Activated naive CD8-positive, alpha-beta T cell treated with anti-CD3 and anti-CD28 coated beads, Interleukin-2, amount 50 U/mL, for 24 hours (primary cell): ENCODE measurements around the gene STOML1.
"Not testable (repeated sequence)": the region's sequence is repeated elsewhere in the genome, so short reads cannot be mapped to it uniquely, and the experiment has no call there.

ENCODE experiments used
- ATAC-seq: fragments of 150-1000 bp; cut with Tn5 transposase; one replicate; pipeline ENCODE4 v1.10.0; 2021
- DNase-seq: peaks from one replicate; pipeline ENCODE4 v3.0.0; 2021
- H3K27ac Mint-ChIP-seq: one replicate; pipeline ENCODE4 v1.8.0; 2021; ENCODE audit warnings: mild to moderate bottlenecking, mixed read lengths
- H3K27me3 Mint-ChIP-seq: one replicate; pipeline ENCODE4 v1.8.0; 2021; ENCODE audit warnings: mixed read lengths
- H3K36me3 Mint-ChIP-seq: one replicate; pipeline ENCODE4 v1.8.0; 2021; ENCODE audit warnings: low read depth, mixed read lengths
- H3K4me1 Mint-ChIP-seq: one replicate; pipeline ENCODE4 v1.8.0; 2021; ENCODE audit warnings: mixed read lengths
- H3K4me3 Mint-ChIP-seq: one replicate; pipeline ENCODE4 v1.8.0; 2021; ENCODE audit warnings: mild to moderate bottlenecking, moderate library complexity, mixed read lengths
- H3K9me3 Mint-ChIP-seq: one replicate; pipeline ENCODE4 v1.8.0; 2021; ENCODE audit warnings: mixed read lengths

STOML1 gene

GRCh38 chr15:73969151-73969759 lies 22.8 kb downstream of the STOML1 start:
- Mint-ChIP-seq H3K27me3 (peaks cover 3% of the 10 kb centered on the region), H3K4me3 (no peak overlapping the region), H3K36me3 (peaks cover 2% of the 10 kb centered on the region), H3K9me3 (peaks cover 2% of the 10 kb centered on the region), H3K27ac (no peak overlapping the region), H3K4me1 (peaks cover 30% of the 10 kb centered on the region)
- no peak for ATAC-seq
- no peak for DNase-seq

- Mint-ChIP-seq H3K27me3 (peaks cover 2% of the 10 kb centered on the region), H3K4me1 (peaks cover 28% of the 10 kb centered on the region), H3K27ac (peak overlapping the region; percentile 5), H3K9me3 (no peaks in the 10 kb centered on the region), H3K36me3 (no peaks in the 10 kb centered on the region), H3K4me3 (no peak overlapping the region)
- DNase-seq (no peak), ATAC-seq (no peak)
Observed at GRCh38 chr15:73968461-73968860, 23.6 kb downstream of the STOML1 start.

- DNase-seq (no peak), ATAC-seq (peak; percentile 91)
- H3K4me3 Mint-ChIP-seq, result peak overlapping the region; percentile 47
- peaks cover 2% of the 10 kb centered on the region for H3K27me3 Mint-ChIP-seq
- H3K36me3 Mint-ChIP-seq, result no peaks in the 10 kb centered on the region
- peaks cover 25% of the 10 kb centered on the region for H3K4me1 Mint-ChIP-seq
- H3K9me3 Mint-ChIP-seq, result no peaks in the 10 kb centered on the region
- peak overlapping the region; percentile 67 for H3K27ac Mint-ChIP-seq
Observed at GRCh38 chr15:73965758-73966113, 26.4 kb downstream of the STOML1 start.

GRCh38 chr15:73965094-73965757 lies 26.9 kb downstream of the STOML1 start:
- peak overlapping the region; percentile 67 for H3K27ac Mint-ChIP-seq
- ATAC-seq, result peak; percentile 64
- peaks cover 28% of the 10 kb centered on the region for H3K4me1 Mint-ChIP-seq
- no peaks in the 10 kb centered on the region for H3K9me3 Mint-ChIP-seq
- H3K4me3 Mint-ChIP-seq, result peak overlapping the region; percentile 47
- peaks cover 2% of the 10 kb centered on the region for H3K27me3 Mint-ChIP-seq
- H3K36me3 Mint-ChIP-seq, result no peaks in the 10 kb centered on the region
- DNase-seq, result peak; percentile 63

GRCh38 chr15:73964736-73965093 lies 27.4 kb downstream of the STOML1 start:
- Mint-ChIP-seq H3K4me3 (peak overlapping the region; percentile 47), H3K36me3 (no peaks in the 10 kb centered on the region), H3K27me3 (peaks cover 2% of the 10 kb centered on the region), H3K4me1 (peaks cover 31% of the 10 kb centered on the region), H3K27ac (peak overlapping the region; percentile 67), H3K9me3 (no peaks in the 10 kb centered on the region)
- DNase-seq (peak; percentile 91), ATAC-seq (peak; percentile 78)

- no peaks in the 10 kb centered on the region for H3K9me3 Mint-ChIP-seq
- no peak for DNase-seq
Observed at GRCh38 chr15:73962433-73962832, 29.7 kb downstream of the STOML1 start.

GRCh38 chr15:73960472-73961070 lies 31.5 kb downstream of the STOML1 start:
- not testable (repeated sequence) for DNase-seq, H3K4me3 Mint-ChIP-seq, H3K27me3 Mint-ChIP-seq, ATAC-seq, H3K9me3 Mint-ChIP-seq, H3K36me3 Mint-ChIP-seq, H3K27ac Mint-ChIP-seq
- H3K4me1 Mint-ChIP-seq, result peaks cover 36% of the 10 kb centered on the region

More at GRCh38 chr15:73962433-73962832, 29.7 kb downstream of the STOML1 start:
- Mint-ChIP-seq H3K36me3 (no peaks in the 10 kb centered on the region), H3K4me3 (no peak overlapping the region), H3K27me3 (peaks cover 2% of the 10 kb centered on the region), H3K27ac (no peak overlapping the region), H3K4me1 (peaks cover 49% of the 10 kb centered on the region)
- ATAC-seq, result no peak

GRCh38 chr15:73959801-73960200 lies 32.3 kb downstream of the STOML1 start:
- H3K27ac Mint-ChIP-seq, result no peak overlapping the region
- H3K36me3 Mint-ChIP-seq, result no peaks in the 10 kb centered on the region
- no peaks in the 10 kb centered on the region for H3K9me3 Mint-ChIP-seq
- H3K4me3 Mint-ChIP-seq, result no peak overlapping the region
- no peak for ATAC-seq
- DNase-seq, result no peak
- peaks cover 29% of the 10 kb centered on the region for H3K4me1 Mint-ChIP-seq
- H3K27me3 Mint-ChIP-seq, result peaks cover 4% of the 10 kb centered on the region

GRCh38 chr15:73959012-73959581 lies 33.0 kb downstream of the STOML1 start:
- H3K36me3 Mint-ChIP-seq, result no peaks in the 10 kb centered on the region
- peak; percentile 58 for ATAC-seq

GRCh38 chr15:73957785-73958184 lies 34.3 kb downstream of the STOML1 start:
- peaks cover 26% of the 10 kb centered on the region for H3K4me1 Mint-ChIP-seq
- no peak overlapping the region for H3K4me3 Mint-ChIP-seq
- DNase-seq (no peak), ATAC-seq (no peak)
- peaks cover 2% of the 10 kb centered on the region for H3K27me3 Mint-ChIP-seq
- H3K27ac Mint-ChIP-seq, result no peak overlapping the region
- no peaks in the 10 kb centered on the region for H3K36me3 Mint-ChIP-seq
- H3K9me3 Mint-ChIP-seq, result no peaks in the 10 kb centered on the region

More at GRCh38 chr15:73959012-73959581, 33.0 kb downstream of the STOML1 start:
- no peak for DNase-seq
- peaks cover 26% of the 10 kb centered on the region for H3K4me1 Mint-ChIP-seq
- peaks cover 2% of the 10 kb centered on the region for H3K27me3 Mint-ChIP-seq
- H3K9me3 Mint-ChIP-seq, result no peaks in the 10 kb centered on the region
- no peak overlapping the region for H3K4me3 Mint-ChIP-seq
- no peak overlapping the region for H3K27ac Mint-ChIP-seq

- no peak overlapping the region for H3K27ac Mint-ChIP-seq
- H3K4me3 Mint-ChIP-seq, result no peak overlapping the region
- DNase-seq (no peak), ATAC-seq (no peak)
- peaks cover 26% of the 10 kb centered on the region for H3K4me1 Mint-ChIP-seq
- H3K27me3 Mint-ChIP-seq, result peaks cover 2% of the 10 kb centered on the region
- H3K9me3 Mint-ChIP-seq, result no peaks in the 10 kb centered on the region
- H3K36me3 Mint-ChIP-seq, result no peaks in the 10 kb centered on the region
Observed at GRCh38 chr15:73957276-73957675, 34.8 kb downstream of the STOML1 start.

GRCh38 chr15:73956743-73957135 lies 35.4 kb downstream of the STOML1 start:
- Mint-ChIP-seq H3K27me3 (peaks cover 2% of the 10 kb centered on the region), H3K27ac (no peak overlapping the region), H3K4me1 (peaks cover 26% of the 10 kb centered on the region), H3K36me3 (no peaks in the 10 kb centered on the region), H3K4me3 (no peak overlapping the region), H3K9me3 (no peaks in the 10 kb centered on the region)
- DNase-seq (no peak), ATAC-seq (no peak)

GRCh38 chr15:73955861-73956742 lies 36.0 kb downstream of the STOML1 start:
- Mint-ChIP-seq H3K4me1 (peaks cover 30% of the 10 kb centered on the region), H3K9me3 (no peaks in the 10 kb centered on the region)
- no peak for ATAC-seq

GRCh38 chr15:73955326-73955725 lies 36.8 kb downstream of the STOML1 start:
- no peak for ATAC-seq
- H3K27ac Mint-ChIP-seq, result no peak overlapping the region
- no peaks in the 10 kb centered on the region for H3K36me3 Mint-ChIP-seq
- no peak overlapping the region for H3K4me3 Mint-ChIP-seq
- H3K9me3 Mint-ChIP-seq, result no peaks in the 10 kb centered on the region
- H3K27me3 Mint-ChIP-seq, result peaks cover 2% of the 10 kb centered on the region
- DNase-seq, result no peak
- H3K4me1 Mint-ChIP-seq, result peaks cover 27% of the 10 kb centered on the region

More at GRCh38 chr15:73955861-73956742, 36.0 kb downstream of the STOML1 start:
- DNase-seq, result no peak
- Mint-ChIP-seq H3K27me3 (peaks cover 2% of the 10 kb centered on the region), H3K27ac (no peak overlapping the region), H3K4me3 (no peak overlapping the region), H3K36me3 (no peaks in the 10 kb centered on the region)
